K562 (cell line): ENCODE measurements around the gene MRTFB. TPM values are rescaled to one million over a fixed set of nuclear protein-coding genes. Genes with fewer than 3 reads are reported as not detected.

Experiments used
- ATAC-seq: fragments of 200-7000 bp; cut with Tn5 transposase; 3 replicates; pipeline ENCODE4 v1.9.1; 2020; ENCODE audit warnings: moderate library complexity
- BruUV-seq: library from RNA; stranded (reverse); fragments of 400-500 nt; replicated peaks from 2 replicates; lab custom pipeline; 2021; lab: Mats Ljungman, UMichigan
- CTCF ChIA-PET: fragments of 300-600 bp; formaldehyde crosslinking; extraction: SDS; loops from one replicate; lab custom pipeline; 2021; ENCODE audit warnings: low intra/inter-chr PET ratio; lab: Yijun Ruan, JAX
- POLR2A ChIA-PET: fragments of 300-600, 350-650 bp; sonication (Branson Sonifier 250); formaldehyde crosslinking; extraction: SDS; loops from one replicate; lab custom pipeline; 2021; ENCODE audit warnings: antibody characterized with exemption, inconsistent platforms; lab: Yijun Ruan, JAX
- DNase-seq, 4 experiments: peaks; one replicate each; pipeline versions ENCODE4 v3.0.0 to v3.0.0-alpha.2; 2011 to 2018; ENCODE audit warnings: low spot score in 3 of 4, mixed read lengths in 3 of 4; ENCODE audit errors: extremely low read depth in 1 of 4
- FAIRE-seq: peaks from 2 replicates; lab custom pipeline; 2011; peaks lifted over from hg19 to GRCh38; lab: Jason Lieb, UNC
- H2AFZ ChIP-seq: 2 replicates; pipeline ENCODE4 v1.6.0; 2011; ENCODE audit warnings: low read depth, low read length, control low read depth, inconsistent platforms
- H3K27ac ChIP-seq: fragments of 200-600 bp; 3 replicates; pipeline ENCODE4 v1.8.0; 2011; ENCODE audit warnings: low read depth, mild to moderate bottlenecking, control low read depth, inconsistent platforms, low read length, moderate library complexity, mixed read lengths; ENCODE audit errors: extremely low read depth
- H3K27me3 ChIP-seq, 2 experiments: fragments of 300-600 bp in 1 of 2; 2 replicates in 1 of 2; 3 replicates in 1 of 2; pipeline versions ENCODE4 v1.6.0 to v1.8.0; 2011; ENCODE audit warnings: inconsistent platforms in 2 of 2, low read length in 2 of 2, mild to moderate bottlenecking in 1 of 2, mixed read lengths in 1 of 2, moderate library complexity in 1 of 2; ENCODE audit not compliant: control insufficient read depth in 2 of 2, insufficient read depth in 2 of 2
- H3K36me3 ChIP-seq: fragments of 300-600 bp; 3 replicates; pipeline ENCODE4 v1.8.0; 2011; ENCODE audit warnings: mild to moderate bottlenecking, low read length, inconsistent platforms; ENCODE audit not compliant: control insufficient read depth, insufficient read depth
- H3K4me1 ChIP-seq, 2 experiments: fragments of 200-600 bp in 1 of 2; replicated peaks in 1 of 2; 2 replicates in 1 of 2; 3 replicates in 1 of 2; pipeline versions ENCODE4 v1.5.1 to v1.8.0; 2011; ENCODE audit warnings: inconsistent platforms in 2 of 2, low read length in 2 of 2, mild to moderate bottlenecking in 1 of 2, mixed read lengths in 1 of 2, moderate library complexity in 1 of 2; ENCODE audit not compliant: control insufficient read depth in 2 of 2, insufficient read depth in 2 of 2
- H3K4me2 ChIP-seq: 2 replicates; pipeline ENCODE4 v1.6.1; 2011; ENCODE audit warnings: low read length, control low read depth, inconsistent platforms, mixed read lengths; ENCODE audit not compliant: insufficient read depth
- H3K4me3 ChIP-seq: fragments of 200-600 bp; sonication (generic), shearing (Covaris generic); 2 replicates; pipeline ENCODE4 v1.5.1; 2016; ENCODE audit warnings: control low read depth, inconsistent platforms
- H3K79me2 ChIP-seq: fragments of 200-600 bp; 3 replicates; pipeline ENCODE4 v1.8.0; 2011; ENCODE audit warnings: low read length, inconsistent platforms; ENCODE audit not compliant: control insufficient read depth, insufficient read depth
- H3K9ac ChIP-seq, 2 experiments: 2 replicates each; pipeline versions ENCODE4 v1.6.0 to v1.6.1; 2011; ENCODE audit warnings: low read depth in 2 of 2, low read length in 2 of 2, control low read depth in 1 of 2, inconsistent platforms in 1 of 2, mild to moderate bottlenecking in 1 of 2, mixed read lengths in 1 of 2; ENCODE audit not compliant: insufficient read depth in 1 of 2
- H3K9me1 ChIP-seq: one replicate; pipeline ENCODE4 v1.6.0; 2011; ENCODE audit warnings: inconsistent platforms, mild to moderate bottlenecking, low read length, moderate library complexity; ENCODE audit not compliant: control insufficient read depth, insufficient read depth
- H3K9me3 ChIP-seq: replicated peaks from 2 replicates; pipeline ENCODE4 v1.5.1; 2011; ENCODE audit warnings: low read depth, low read length, inconsistent platforms; ENCODE audit not compliant: control insufficient read depth, insufficient read depth
- H4K20me1 ChIP-seq: replicated peaks from 2 replicates; pipeline ENCODE4 v1.6.1; 2011; ENCODE audit warnings: low read length, inconsistent platforms, mixed read lengths; ENCODE audit not compliant: control insufficient read depth, insufficient read depth
- ATF1 ChIP-seq, 2 experiments: fragments of 450-650 bp in 1 of 2; IDR thresholded peaks; 2 replicates each; pipeline ENCODE4 v1.6.1; 2016; ENCODE audit warnings: missing compliant biosample characterization in 1 of 2, missing genetic modification characterization in 1 of 2
- C11orf30 ChIP-seq: fragments of 450-650 bp; IDR thresholded peaks from 2 replicates; pipeline ENCODE4 v1.6.1; 2016; ENCODE audit warnings: low read depth, mild to moderate bottlenecking
- CAMTA2 ChIP-seq: fragments of 250-450 bp; sonication (Bioruptor Pico); conservative IDR thresholded peaks from 2 replicates; pipeline ENCODE4 v1.5.1; 2022
- DIDO1 ChIP-seq: fragments of 450-650 bp; IDR thresholded peaks from 2 replicates; pipeline ENCODE4 v1.6.1; 2016; ENCODE audit warnings: low read depth, missing biosample characterization, missing genetic modification characterization
- EHMT2 ChIP-seq: fragments of 450-650 bp; IDR thresholded peaks from 2 replicates; pipeline ENCODE4 v1.6.1; 2018; ENCODE audit warnings: antibody characterized with exemption
- MCM5 ChIP-seq: fragments of 450-650 bp; IDR thresholded peaks from 2 replicates; pipeline ENCODE4 v1.6.1; 2016; ENCODE audit warnings: low read depth
- MTA1 ChIP-seq: fragments of 450-650 bp; IDR thresholded peaks from 2 replicates; pipeline ENCODE4 v1.6.1; 2017; ENCODE audit warnings: borderline replicate concordance
- NR3C1 ChIP-seq: sonication (generic); formaldehyde crosslinking; IDR thresholded peaks from 2 replicates; pipeline ENCODE4 v1.8.1; 2022; ENCODE audit warnings: missing genetic modification reagents
- POLR2AphosphoS2 ChIP-seq: IDR thresholded peaks from 2 replicates; pipeline ENCODE4 v1.6.1; 2012; ENCODE audit warnings: low read length, improper control_type of control experiment
- RCOR1 ChIP-seq, 2 experiments: IDR thresholded peaks; 2 replicates each; pipeline ENCODE4 v1.6.1; 2012; ENCODE audit warnings: low read depth in 2 of 2, low read length in 2 of 2, borderline replicate concordance in 1 of 2, improper control_type of control experiment in 1 of 2
- RNF2 ChIP-seq: sonication (generic); IDR thresholded peaks from 2 replicates; pipeline ENCODE4 v1.6.1; 2016
- YY1 ChIP-seq, 3 experiments: IDR thresholded peaks; 2 replicates each; pipeline ENCODE4 v1.6.1; 2011; ENCODE audit warnings: low read length in 2 of 3, mild to moderate bottlenecking in 2 of 3, moderate library complexity in 2 of 3, borderline replicate concordance in 1 of 3, control low read depth in 1 of 3, low read depth in 1 of 3; ENCODE audit not compliant: insufficient read depth in 3 of 3, insufficient replicate concordance in 2 of 3, control insufficient read depth in 1 of 3, insufficient read length in 1 of 3; ENCODE audit errors: extremely low read depth in 1 of 3
- WGBS: fragments of 100-300 bp; shearing (Covaris generic); methylation state at CpG from one replicate; pipeline ENCODE4 v1.1.6; 2016; ENCODE audit warnings: low coverage, mixed read lengths; ENCODE audit not compliant: insufficient coverage; ENCODE audit errors: missing lambda C conversion rate; 5-methylcytosine and 5-hydroxymethylcytosine counted together
- in situ Hi-C: fragments of 300-500 bp; cut with MboI; formaldehyde crosslinking; loops from 4 replicates; pipeline ENCODE4 v1.15.0; 2018; ENCODE audit warnings: inconsistent platforms, mixed read lengths
- intact Hi-C: fragments of 100-400 bp; cut with micrococcal nuclease; formaldehyde crosslinking; loops from 2 replicates; pipeline ENCODE4 v1.14.2; 2022
- polyA plus RNA-seq, 8 experiments: library from polyadenylated mRNA; depleted of rRNA in 4 of 8; stranded (reverse) in 5 of 8; unstranded in 3 of 8; fragments of >200 nt; fragmentation: Nextera tagmentation in 2 of 8; fragmentation: Illumina TruSeq in 1 of 8; extraction: Ambion mirVana in 2 of 8; extraction: Trizol in 1 of 8; gene quantifications; 2 replicates each; pipeline versions ENCODE4 v1.2.1 to v1.2.3, GENCODE V29; 2011 to 2014; ENCODE audit warnings: inconsistent platforms in 1 of 8, missing spikeins in 1 of 8
- total RNA-seq, 7 experiments: library from RNA; depleted of rRNA in 6 of 7; stranded (reverse); fragments of >200 nt in 6 of 7; fragmentation: Illumina TruSeq in 2 of 7; extraction: Trizol in 2 of 7; gene quantifications; 2 replicates each; pipeline versions ENCODE4 v1.2.1 to v1.2.3, GENCODE V29; 2011 to 2021; ENCODE audit warnings: low replicate concordance in 1 of 7
- TF ChIP-seq, protein P1 (sequence below): fragments of 250-450 bp; sonication (Bioruptor Pico); IDR thresholded peaks from 2 replicates; pipeline ENCODE4 v1.4.0; 2020; ENCODE audit warnings: mild to moderate bottlenecking, moderate library complexity
- TF ChIP-seq, protein P2 (sequence below), 3 experiments: IDR thresholded peaks in 2 of 3; conservative IDR thresholded peaks in 1 of 3; 2 replicates each; pipeline ENCODE4 v1.5.1; 2011 to 2012; ENCODE audit warnings: low read length in 3 of 3, mild to moderate bottlenecking in 3 of 3, control low read depth in 2 of 3, improper control_type of control experiment in 1 of 3, inconsistent platforms in 1 of 3, low read depth in 1 of 3, mixed read lengths in 1 of 3, moderate library complexity in 1 of 3; ENCODE audit not compliant: insufficient read depth in 2 of 3

Gene MRTFB
- total and polyA plus RNA-seq, 9 of the 15 experiments (the other 6 are each of a cell fraction or from before 2014, with no cell fraction given) = 2.2 to 12.7 (median 7.0) TPM

DNA sequence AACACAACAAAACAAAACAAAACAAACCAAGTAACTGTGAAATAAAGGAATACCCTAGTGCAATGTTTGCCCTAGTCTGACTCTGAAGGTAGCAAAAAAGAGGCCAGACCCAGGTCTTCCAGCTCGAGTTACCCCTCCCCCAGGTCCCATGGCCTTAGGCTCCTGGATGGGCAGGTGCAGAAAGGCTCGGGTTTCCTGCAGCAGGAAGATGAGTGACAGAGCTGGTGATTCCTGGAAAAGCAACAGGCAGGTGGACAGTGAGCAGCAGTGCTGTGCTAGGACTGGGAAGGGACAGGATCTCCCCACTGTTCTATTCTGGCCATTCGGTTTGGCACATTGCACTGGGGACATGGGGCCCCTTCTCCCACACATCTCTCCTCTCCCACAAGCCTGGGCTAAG is 42.9 kb upstream of the MRTFB start:
- Histone ChIP-seq H3K79me2 (no peaks in the 10 kb centered on the region), H3K4me2 (no peak overlapping the region), H3K36me3 (no peaks in the 10 kb centered on the region), H3K4me3 (no peak overlapping the region), H2AFZ (no peak overlapping the region), H3K9me1 (no peaks in the 10 kb centered on the region), H3K27me3 (peaks cover 4 to 22% of the 10 kb centered on the region in 2 experiments; a peak in 3 of 5 replicates), H3K27ac (no peak overlapping the region), H4K20me1 (no peaks in the 10 kb centered on the region), H3K9ac (no peak overlapping the region), H3K9me3 (no peaks in the 10 kb centered on the region), H3K4me1 (no peaks in the 10 kb centered on the region; a peak in 1 of 5 replicates)
- FAIRE-seq (no peak), ATAC-seq (no peak), DNase-seq (no peak)
- ChIA-PET CTCF (no interaction called here), POLR2A (interaction anchor here (0.6 to 0.9 kb wide), 2 partner anchors 15 to 47 kb away, joined by 3 read pairs; no protein-coding TSS in a partner anchor)
- intact Hi-C loops = no loop called here
- TF ChIP-seq CAMTA2 (CRISPR knock-in tag) = no peak
- TF ChIP-seq NR3C1 = no peak
- no peak for TF ChIP-seq EHMT2
- no peak for TF ChIP-seq POLR2AphosphoS2
- TF ChIP-seq ATF1 (CRISPR knock-in tag; IDR thresholded peaks at IDR 0.05) = no peak
- TF ChIP-seq ATF1 (tag; IDR thresholded peaks at IDR 0.05) = no peak
- no peak for TF ChIP-seq C11orf30
- no peak for TF ChIP-seq YY1 (IDR thresholded peaks at IDR 0.05; ENCODE audit: borderline replicate concordance in 1 of 3, control insufficient read depth in 1 of 3, extremely low read depth in 1 of 3, insufficient read depth in 3 of 3, insufficient read length in 1 of 3, insufficient replicate concordance in 2 of 3, low read depth in 1 of 3, low read length in 2 of 3)
- TF ChIP-seq, protein P1, sequence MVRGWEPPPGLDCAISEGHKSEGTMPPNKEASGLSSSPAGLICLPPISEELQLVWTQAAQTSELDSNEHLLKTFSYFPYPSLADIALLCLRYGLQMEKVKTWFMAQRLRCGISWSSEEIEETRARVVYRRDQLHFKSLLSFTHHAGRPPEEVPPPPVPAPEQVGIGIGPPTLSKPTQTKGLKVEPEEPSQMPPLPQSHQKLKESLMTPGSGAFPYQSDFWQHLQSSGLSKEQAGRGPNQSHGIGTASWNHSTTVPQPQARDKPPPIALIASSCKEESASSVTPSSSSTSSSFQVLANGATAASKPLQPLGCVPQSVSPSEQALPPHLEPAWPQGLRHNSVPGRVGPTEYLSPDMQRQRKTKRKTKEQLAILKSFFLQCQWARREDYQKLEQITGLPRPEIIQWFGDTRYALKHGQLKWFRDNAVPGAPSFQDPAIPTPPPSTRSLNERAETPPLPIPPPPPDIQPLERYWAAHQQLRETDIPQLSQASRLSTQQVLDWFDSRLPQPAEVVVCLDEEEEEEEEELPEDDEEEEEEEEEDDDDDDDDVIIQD = no peak
- no peak for TF ChIP-seq DIDO1
- TF ChIP-seq RCOR1 (IDR thresholded peaks at IDR 0.05; ENCODE audit: borderline replicate concordance in 1 of 2, low read depth in 2 of 2, low read length in 2 of 2) = no peak
- TF ChIP-seq RNF2 = no peak
- TF ChIP-seq, protein P2, sequence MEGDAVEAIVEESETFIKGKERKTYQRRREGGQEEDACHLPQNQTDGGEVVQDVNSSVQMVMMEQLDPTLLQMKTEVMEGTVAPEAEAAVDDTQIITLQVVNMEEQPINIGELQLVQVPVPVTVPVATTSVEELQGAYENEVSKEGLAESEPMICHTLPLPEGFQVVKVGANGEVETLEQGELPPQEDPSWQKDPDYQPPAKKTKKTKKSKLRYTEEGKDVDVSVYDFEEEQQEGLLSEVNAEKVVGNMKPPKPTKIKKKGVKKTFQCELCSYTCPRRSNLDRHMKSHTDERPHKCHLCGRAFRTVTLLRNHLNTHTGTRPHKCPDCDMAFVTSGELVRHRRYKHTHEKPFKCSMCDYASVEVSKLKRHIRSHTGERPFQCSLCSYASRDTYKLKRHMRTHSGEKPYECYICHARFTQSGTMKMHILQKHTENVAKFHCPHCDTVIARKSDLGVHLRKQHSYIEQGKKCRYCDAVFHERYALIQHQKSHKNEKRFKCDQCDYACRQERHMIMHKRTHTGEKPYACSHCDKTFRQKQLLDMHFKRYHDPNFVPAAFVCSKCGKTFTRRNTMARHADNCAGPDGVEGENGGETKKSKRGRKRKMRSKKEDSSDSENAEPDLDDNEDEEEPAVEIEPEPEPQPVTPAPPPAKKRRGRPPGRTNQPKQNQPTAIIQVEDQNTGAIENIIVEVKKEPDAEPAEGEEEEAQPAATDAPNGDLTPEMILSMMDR (IDR thresholded peaks at IDR 0.05 in 2 of 3, conservative IDR thresholded peaks at IDR 0.05 in 1 of 3; ENCODE audit: insufficient read depth in 2 of 3, low read depth in 1 of 3, low read length in 3 of 3) = no peak
- TF ChIP-seq MCM5 = no peak
- no peak for TF ChIP-seq MTA1
- in situ Hi-C loops = no loop called here
- 0% methylated on average over 3 of the region's 3 CpGs for WGBS
- BruUV-seq = no TSS peak
